ENCODE measurements around the gene VSTM4. TPM values are rescaled to one million over a fixed set of nuclear protein-coding genes. Genes with fewer than 3 reads are reported as not detected.

The VSTM4 gene
- total RNA-seq, 2 donors from 2014 or later, result 1.2 to 3.1 TPM

- Histone ChIP-seq H3K4me1 (no peaks in the 10 kb centered on the region), H3K4me3 (no peak overlapping the region), H3K27ac (no peak overlapping the region), H3K36me3 (no peaks in the 10 kb centered on the region), H3K27me3 (no peaks in the 10 kb centered on the region), H3K9me3 (no peaks in the 10 kb centered on the region), H3K9ac (ENCODE audit: low read depth in 2 of 2, low read length in 2 of 2) (no peak overlapping the region)
- TF ChIP-seq, protein P1, sequence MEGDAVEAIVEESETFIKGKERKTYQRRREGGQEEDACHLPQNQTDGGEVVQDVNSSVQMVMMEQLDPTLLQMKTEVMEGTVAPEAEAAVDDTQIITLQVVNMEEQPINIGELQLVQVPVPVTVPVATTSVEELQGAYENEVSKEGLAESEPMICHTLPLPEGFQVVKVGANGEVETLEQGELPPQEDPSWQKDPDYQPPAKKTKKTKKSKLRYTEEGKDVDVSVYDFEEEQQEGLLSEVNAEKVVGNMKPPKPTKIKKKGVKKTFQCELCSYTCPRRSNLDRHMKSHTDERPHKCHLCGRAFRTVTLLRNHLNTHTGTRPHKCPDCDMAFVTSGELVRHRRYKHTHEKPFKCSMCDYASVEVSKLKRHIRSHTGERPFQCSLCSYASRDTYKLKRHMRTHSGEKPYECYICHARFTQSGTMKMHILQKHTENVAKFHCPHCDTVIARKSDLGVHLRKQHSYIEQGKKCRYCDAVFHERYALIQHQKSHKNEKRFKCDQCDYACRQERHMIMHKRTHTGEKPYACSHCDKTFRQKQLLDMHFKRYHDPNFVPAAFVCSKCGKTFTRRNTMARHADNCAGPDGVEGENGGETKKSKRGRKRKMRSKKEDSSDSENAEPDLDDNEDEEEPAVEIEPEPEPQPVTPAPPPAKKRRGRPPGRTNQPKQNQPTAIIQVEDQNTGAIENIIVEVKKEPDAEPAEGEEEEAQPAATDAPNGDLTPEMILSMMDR (IDR thresholded peaks at IDR 0.05), result no peak
- DNase-seq, result no peak
- intact Hi-C loops (cut with DNase I), result no loop called here
Measured at GRCh38 chr10:49138361-49138891, 23.1 kb upstream of the VSTM4 start.

- intact Hi-C loops (cut with DNase I), result no loop called here
- Histone ChIP-seq H3K9me3 (no peaks in the 10 kb centered on the region), H3K27ac (no peak overlapping the region), H3K27me3 (no peaks in the 10 kb centered on the region), H3K9ac (ENCODE audit: low read depth in 2 of 2, low read length in 2 of 2) (no peak overlapping the region), H3K4me1 (no peaks in the 10 kb centered on the region), H3K36me3 (no peaks in the 10 kb centered on the region), H3K4me3 (no peak overlapping the region)
- no peak for DNase-seq
- TF ChIP-seq, protein P1 (IDR thresholded peaks at IDR 0.05), result no peak
Measured at GRCh38 chr10:49136525-49136924, 21.2 kb upstream of the VSTM4 start.

- Histone ChIP-seq H3K36me3 (no peaks in the 10 kb centered on the region), H3K27me3 (no peaks in the 10 kb centered on the region), H3K9me3 (no peaks in the 10 kb centered on the region), H3K4me1 (no peaks in the 10 kb centered on the region), H3K9ac (ENCODE audit: low read depth in 2 of 2, low read length in 2 of 2) (no peak overlapping the region), H3K27ac (no peak overlapping the region), H3K4me3 (no peak overlapping the region)
- intact Hi-C loops (cut with DNase I), result no loop called here
- DNase-seq, result no peak
- TF ChIP-seq, protein P1 (IDR thresholded peaks at IDR 0.05), result no peak
Measured at GRCh38 chr10:49135575-49136313, 20.4 kb upstream of the VSTM4 start.

DNA sequence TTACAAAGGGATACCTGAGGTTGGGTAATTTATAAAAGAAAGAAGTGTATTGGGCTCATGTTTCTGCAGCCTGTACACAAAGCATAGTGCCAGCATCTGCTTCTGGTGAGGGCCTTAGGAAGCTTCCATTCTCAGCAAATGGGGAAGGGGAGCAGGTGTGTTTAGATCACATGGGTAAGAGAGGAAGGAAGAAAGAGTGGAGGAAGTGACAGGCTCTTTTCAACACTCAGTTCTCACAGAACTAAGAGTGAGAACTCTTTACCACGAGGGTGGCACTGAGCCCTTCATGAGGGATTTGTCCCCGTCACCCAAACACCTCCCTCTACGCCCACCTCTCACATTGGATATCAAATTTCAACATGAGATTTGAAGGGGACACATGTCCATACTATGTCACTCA is 19.0 kb upstream of the VSTM4 start:
- Histone ChIP-seq H3K9me3 (no peaks in the 10 kb centered on the region), H3K4me1 (no peaks in the 10 kb centered on the region), H3K27me3 (no peaks in the 10 kb centered on the region), H3K36me3 (no peaks in the 10 kb centered on the region), H3K9ac (ENCODE audit: low read depth in 2 of 2, low read length in 2 of 2) (no peak overlapping the region), H3K27ac (no peak overlapping the region), H3K4me3 (no peak overlapping the region)
- TF ChIP-seq, protein P1 (IDR thresholded peaks at IDR 0.05), result no peak
- no peak for DNase-seq
- intact Hi-C loops (cut with DNase I), result no loop called here

GRCh38 chr10:49133706-49134248 is 18.5 kb upstream of the VSTM4 start, which contains the start of gene FAM170B:
FAM170B (minus strand) TSS chr10:49134021; CDS start chr10:49133918, 103 bp downstream.
- no peak for DNase-seq
- Histone ChIP-seq H3K4me1 (no peaks in the 10 kb centered on the region), H3K27ac (no peak within 1 kb of the TSS), H3K27me3 (no peaks in the 10 kb centered on the region), H3K4me3 (no peak within 1 kb of the TSS), H3K9ac (ENCODE audit: low read depth in 2 of 2, low read length in 2 of 2) (no peak within 1 kb of the TSS), H3K9me3 (no peaks in the 10 kb centered on the region), H3K36me3 (no peaks in the 10 kb centered on the region)
- intact Hi-C loops (cut with DNase I), result no loop called here
- TF ChIP-seq, protein P1 (IDR thresholded peaks at IDR 0.05), result no peak
